K562 (cell line): ENCODE measurements around the gene NECTIN2. TPM values are rescaled to one million over a fixed set of nuclear protein-coding genes. Genes with fewer than 3 reads are reported as not detected.
A peak's percentile ranks its signal among the peaks of the same experiment; 100 is the strongest.

Source experiments
- ATAC-seq: fragments of 200-7000 bp; cut with Tn5 transposase; 3 replicates; pipeline ENCODE4 v1.9.1; 2020; ENCODE audit warnings: moderate library complexity
- Bru-seq: library from RNA; stranded (reverse); fragments of 400-500 nt; gene quantifications from one replicate; lab custom pipeline; 2021; lab: Mats Ljungman, UMichigan
- BruChase-seq, 2 experiments: library from RNA; stranded (reverse); fragments of 400-500 nt; gene quantifications; one replicate each; lab custom pipeline; 2021; lab: Mats Ljungman, UMichigan
- BruUV-seq: library from RNA; stranded (reverse); fragments of 400-500 nt; replicated peaks from 2 replicates; lab custom pipeline; 2021; lab: Mats Ljungman, UMichigan
- CTCF ChIA-PET: fragments of 300-600 bp; formaldehyde crosslinking; extraction: SDS; loops from one replicate; lab custom pipeline; 2021; ENCODE audit warnings: low intra/inter-chr PET ratio; lab: Yijun Ruan, JAX
- POLR2A ChIA-PET: fragments of 300-600, 350-650 bp; sonication (Branson Sonifier 250); formaldehyde crosslinking; extraction: SDS; loops from one replicate; lab custom pipeline; 2021; ENCODE audit warnings: antibody characterized with exemption, inconsistent platforms; lab: Yijun Ruan, JAX
- DNase-seq, 4 experiments: peaks; one replicate each; pipeline versions ENCODE4 v3.0.0 to v3.0.0-alpha.2; 2011 to 2018; ENCODE audit warnings: low spot score in 3 of 4, mixed read lengths in 3 of 4; ENCODE audit errors: extremely low read depth in 1 of 4
- FAIRE-seq: peaks from 2 replicates; lab custom pipeline; 2011; peaks lifted over from hg19 to GRCh38; lab: Jason Lieb, UNC
- H2AFZ ChIP-seq: 2 replicates; pipeline ENCODE4 v1.6.0; 2011; ENCODE audit warnings: low read depth, low read length, control low read depth, inconsistent platforms
- H3K27ac ChIP-seq: fragments of 200-600 bp; 3 replicates; pipeline ENCODE4 v1.8.0; 2011; ENCODE audit warnings: low read depth, mild to moderate bottlenecking, control low read depth, inconsistent platforms, low read length, moderate library complexity, mixed read lengths; ENCODE audit errors: extremely low read depth
- H3K27me3 ChIP-seq, 2 experiments: fragments of 300-600 bp in 1 of 2; 2 replicates in 1 of 2; 3 replicates in 1 of 2; pipeline versions ENCODE4 v1.6.0 to v1.8.0; 2011; ENCODE audit warnings: inconsistent platforms in 2 of 2, low read length in 2 of 2, mild to moderate bottlenecking in 1 of 2, mixed read lengths in 1 of 2, moderate library complexity in 1 of 2; ENCODE audit not compliant: control insufficient read depth in 2 of 2, insufficient read depth in 2 of 2
- H3K36me3 ChIP-seq: fragments of 300-600 bp; 3 replicates; pipeline ENCODE4 v1.8.0; 2011; ENCODE audit warnings: mild to moderate bottlenecking, low read length, inconsistent platforms; ENCODE audit not compliant: control insufficient read depth, insufficient read depth
- H3K4me1 ChIP-seq, 2 experiments: fragments of 200-600 bp in 1 of 2; replicated peaks in 1 of 2; 2 replicates in 1 of 2; 3 replicates in 1 of 2; pipeline versions ENCODE4 v1.5.1 to v1.8.0; 2011; ENCODE audit warnings: inconsistent platforms in 2 of 2, low read length in 2 of 2, mild to moderate bottlenecking in 1 of 2, mixed read lengths in 1 of 2, moderate library complexity in 1 of 2; ENCODE audit not compliant: control insufficient read depth in 2 of 2, insufficient read depth in 2 of 2
- H3K4me2 ChIP-seq: 2 replicates; pipeline ENCODE4 v1.6.1; 2011; ENCODE audit warnings: low read length, control low read depth, inconsistent platforms, mixed read lengths; ENCODE audit not compliant: insufficient read depth
- H3K4me3 ChIP-seq: fragments of 200-600 bp; sonication (generic), shearing (Covaris generic); 2 replicates; pipeline ENCODE4 v1.5.1; 2016; ENCODE audit warnings: control low read depth, inconsistent platforms
- H3K79me2 ChIP-seq: fragments of 200-600 bp; 3 replicates; pipeline ENCODE4 v1.8.0; 2011; ENCODE audit warnings: low read length, inconsistent platforms; ENCODE audit not compliant: control insufficient read depth, insufficient read depth
- H3K9ac ChIP-seq, 2 experiments: 2 replicates each; pipeline versions ENCODE4 v1.6.0 to v1.6.1; 2011; ENCODE audit warnings: low read depth in 2 of 2, low read length in 2 of 2, control low read depth in 1 of 2, inconsistent platforms in 1 of 2, mild to moderate bottlenecking in 1 of 2, mixed read lengths in 1 of 2; ENCODE audit not compliant: insufficient read depth in 1 of 2
- H3K9me1 ChIP-seq: one replicate; pipeline ENCODE4 v1.6.0; 2011; ENCODE audit warnings: inconsistent platforms, mild to moderate bottlenecking, low read length, moderate library complexity; ENCODE audit not compliant: control insufficient read depth, insufficient read depth
- H3K9me3 ChIP-seq: replicated peaks from 2 replicates; pipeline ENCODE4 v1.5.1; 2011; ENCODE audit warnings: low read depth, low read length, inconsistent platforms; ENCODE audit not compliant: control insufficient read depth, insufficient read depth
- H4K20me1 ChIP-seq: replicated peaks from 2 replicates; pipeline ENCODE4 v1.6.1; 2011; ENCODE audit warnings: low read length, inconsistent platforms, mixed read lengths; ENCODE audit not compliant: control insufficient read depth, insufficient read depth
- ATF6 ChIP-seq: sonication (generic); formaldehyde crosslinking; IDR thresholded peaks from 2 replicates; pipeline ENCODE4 v1.4.0; 2020; ENCODE audit warnings: mild to moderate bottlenecking, missing genetic modification reagents
- NR4A1 ChIP-seq, 2 experiments: fragments of 250-450 bp in 1 of 2; fragments of 450-650 bp in 1 of 2; sonication (Bioruptor Pico) in 1 of 2; IDR thresholded peaks; 2 replicates each; pipeline versions ENCODE4 v1.4.0 to v1.6.1; 2016 to 2020; ENCODE audit warnings: mild to moderate bottlenecking in 2 of 2, missing compliant biosample characterization in 1 of 2, missing genetic modification characterization in 1 of 2, moderate library complexity in 1 of 2
- SRF ChIP-seq, 2 experiments: fragments of 250-450, 450-650 bp in 1 of 2; sonication (Bioruptor Pico) in 1 of 2; sonication (generic) in 1 of 2; formaldehyde crosslinking; IDR thresholded peaks; 2 replicates each; pipeline versions ENCODE4 v1.5.0 to v1.5.1; 2020 to 2022; ENCODE audit warnings: mild to moderate bottlenecking in 1 of 2, missing genetic modification reagents in 1 of 2
- TAF7 ChIP-seq: fragments of 450-650 bp; IDR thresholded peaks from 2 replicates; pipeline ENCODE4 v1.6.1; 2016; ENCODE audit warnings: missing genetic modification characterization, missing compliant biosample characterization
- TCF15 ChIP-seq: fragments of 250-450 bp; sonication (Bioruptor Pico); IDR thresholded peaks from 2 replicates; pipeline ENCODE4 v1.8.0; 2022; ENCODE audit warnings: moderate library complexity, mild to moderate bottlenecking, inconsistent platforms
- ZNF584 ChIP-seq: fragments of 200-800 bp; sonication (Bioruptor generic); IDR thresholded peaks from 2 replicates; pipeline ENCODE4 v1.6.1; 2016; ENCODE audit warnings: low read depth, mild to moderate bottlenecking, missing genetic modification characterization, missing compliant biosample characterization
- ZNF589 ChIP-seq: fragments of 200-800 bp; sonication (Bioruptor generic); IDR thresholded peaks from 2 replicates; pipeline ENCODE4 v1.6.1; 2016; ENCODE audit warnings: low read depth, missing genetic modification characterization, missing compliant biosample characterization
- WGBS: fragments of 100-300 bp; shearing (Covaris generic); methylation state at CpG from one replicate; pipeline ENCODE4 v1.1.6; 2016; ENCODE audit warnings: low coverage, mixed read lengths; ENCODE audit not compliant: insufficient coverage; ENCODE audit errors: missing lambda C conversion rate; 5-methylcytosine and 5-hydroxymethylcytosine counted together
- in situ Hi-C: fragments of 300-500 bp; cut with MboI; formaldehyde crosslinking; loops from 4 replicates; pipeline ENCODE4 v1.15.0; 2018; ENCODE audit warnings: inconsistent platforms, mixed read lengths
- intact Hi-C: fragments of 100-400 bp; cut with micrococcal nuclease; formaldehyde crosslinking; loops from 2 replicates; pipeline ENCODE4 v1.14.2; 2022
- long read RNA-seq, 3 experiments: library from polyadenylated mRNA in 2 of 3; library from RNA in 1 of 3; unstranded in 2 of 3; stranded (forward) in 1 of 3; transcript quantifications; one replicate each; pipeline ENCODE4 v2.0.0, GENCODE V29; 2019 to 2022
- polyA minus RNA-seq, 3 experiments: library from RNA; depleted of rRNA, polyadenylated mRNA; stranded (reverse); fragments of >200 nt; gene quantifications; 2 replicates each; pipeline ENCODE4 v1.2.3, GENCODE V29; 2011
- polyA plus RNA-seq, 8 experiments: library from polyadenylated mRNA; depleted of rRNA in 4 of 8; stranded (reverse) in 5 of 8; unstranded in 3 of 8; fragments of >200 nt; fragmentation: Nextera tagmentation in 2 of 8; fragmentation: Illumina TruSeq in 1 of 8; extraction: Ambion mirVana in 2 of 8; extraction: Trizol in 1 of 8; gene quantifications; 2 replicates each; pipeline versions ENCODE4 v1.2.1 to v1.2.3, GENCODE V29; 2011 to 2014; ENCODE audit warnings: inconsistent platforms in 1 of 8, missing spikeins in 1 of 8
- total RNA-seq, 7 experiments: library from RNA; depleted of rRNA in 6 of 7; stranded (reverse); fragments of >200 nt in 6 of 7; fragmentation: Illumina TruSeq in 2 of 7; extraction: Trizol in 2 of 7; gene quantifications; 2 replicates each; pipeline versions ENCODE4 v1.2.1 to v1.2.3, GENCODE V29; 2011 to 2021; ENCODE audit warnings: low replicate concordance in 1 of 7
- TF ChIP-seq, protein P1 (sequence below), 2 experiments: fragments of 450-650 bp; IDR thresholded peaks; 2 replicates each; pipeline ENCODE4 v1.6.1; 2016

Gene NECTIN2
- 51.7 and 114 TPM in 2 replicates for total RNA-seq (2011; cell fraction: chromatin; rRNA removed; ENCODE audit: low replicate concordance)
- 140 and 162 TPM in 2 replicates for total RNA-seq (2011; cell fraction: nucleolus; rRNA removed)
- total RNA-seq (2011; cell fraction: nucleoplasm; rRNA removed): 124 and 148 TPM in 2 replicates
- total RNA-seq (2014; rRNA removed) (65.3 and 78.5 TPM in 2 replicates), total RNA-seq (2014; rRNA removed; fragmentation: Illumina TruSeq; extraction: Trizol) (29.8 and 34.9 TPM in 2 replicates), total RNA-seq (2015; rRNA removed; fragmentation: Illumina TruSeq; extraction: Trizol) (33.8 and 36.5 TPM in 2 replicates), total RNA-seq (2021) (83.6 and 84.8 TPM in 2 replicates), polyA plus RNA-seq (2011; rRNA removed) (32.7 and 73.0 TPM in 2 replicates), polyA plus RNA-seq (2014; fragmentation: Illumina TruSeq; extraction: Trizol) (92.7 and 94.9 TPM in 2 replicates), polyA plus RNA-seq (2014; fragmentation: Nextera tagmentation; extraction: Ambion mirVana) (1 to 10 TPM; 3.9 to 4.9 TPM), polyA plus RNA-seq (2014; rRNA removed) (41.4 and 43.6 TPM in 2 replicates), polyA minus RNA-seq (2011; rRNA and poly(A)+ RNA removed) (29.4 and 29.7 TPM in 2 replicates), Bru-seq, nascent RNA (percentile 72 among the genes with signal in this experiment), BruChase-seq, experiment 1, labeled RNA remaining after a 2-hour chase (percentile 75 among the genes with signal in this experiment), BruChase-seq, experiment 2, labeled RNA remaining after a 6-hour chase (percentile 77 among the genes with signal in this experiment)
- 78.1 and 87.1 TPM in 2 replicates for polyA plus RNA-seq (2011; cell fraction: cytosol; rRNA removed)
- 35.6 and 37.9 TPM in 2 replicates for polyA plus RNA-seq (2011; cell fraction: nucleus; rRNA removed)
- 76.8 and 118 TPM in 2 replicates for polyA plus RNA-seq (2012)
- 43.7 and 44.6 TPM in 2 replicates for polyA minus RNA-seq (2011; cell fraction: cytosol; rRNA and poly(A)+ RNA removed)
- polyA minus RNA-seq (2011; cell fraction: nucleus; rRNA and poly(A)+ RNA removed): 9.2 and 15.6 TPM in 2 replicates
- long read RNA-seq, experiment 1, transcript NECTIN2-201 (9 exons, 2,466 nt): minor isoform, 17 of 239 reads
- long read RNA-seq, experiment 1, transcript NECTIN2-202 (6 exons, 2,112 nt): major isoform, 134 of 239 reads
- long read RNA-seq, experiment 1, partial matches to known transcripts: 74 of 239 reads
- long read RNA-seq, experiment 1, other reads (novel, unspliced or antisense): 14 of 239 reads
- long read RNA-seq, experiment 2, transcript NECTIN2-201 (9 exons, 2,466 nt): major isoform, 34 of 87 reads
- long read RNA-seq, experiment 2, transcript NECTIN2-202 (6 exons, 2,112 nt): minor isoform, 22 of 87 reads
- long read RNA-seq, experiment 2, partial matches to known transcripts: 17 of 87 reads
- long read RNA-seq, experiment 2, other reads (novel, unspliced or antisense): 14 of 87 reads
- long read RNA-seq, experiment 3, transcript NECTIN2-202 (6 exons, 2,112 nt): major isoform, 34 of 58 reads
- long read RNA-seq, experiment 3, transcript NECTIN2-201 (9 exons, 2,466 nt): minor isoform, 13 of 58 reads
- long read RNA-seq, experiment 3, partial matches to known transcripts: 3 of 58 reads
- long read RNA-seq, experiment 3, other reads (novel, unspliced or antisense): 8 of 58 reads

DNA sequence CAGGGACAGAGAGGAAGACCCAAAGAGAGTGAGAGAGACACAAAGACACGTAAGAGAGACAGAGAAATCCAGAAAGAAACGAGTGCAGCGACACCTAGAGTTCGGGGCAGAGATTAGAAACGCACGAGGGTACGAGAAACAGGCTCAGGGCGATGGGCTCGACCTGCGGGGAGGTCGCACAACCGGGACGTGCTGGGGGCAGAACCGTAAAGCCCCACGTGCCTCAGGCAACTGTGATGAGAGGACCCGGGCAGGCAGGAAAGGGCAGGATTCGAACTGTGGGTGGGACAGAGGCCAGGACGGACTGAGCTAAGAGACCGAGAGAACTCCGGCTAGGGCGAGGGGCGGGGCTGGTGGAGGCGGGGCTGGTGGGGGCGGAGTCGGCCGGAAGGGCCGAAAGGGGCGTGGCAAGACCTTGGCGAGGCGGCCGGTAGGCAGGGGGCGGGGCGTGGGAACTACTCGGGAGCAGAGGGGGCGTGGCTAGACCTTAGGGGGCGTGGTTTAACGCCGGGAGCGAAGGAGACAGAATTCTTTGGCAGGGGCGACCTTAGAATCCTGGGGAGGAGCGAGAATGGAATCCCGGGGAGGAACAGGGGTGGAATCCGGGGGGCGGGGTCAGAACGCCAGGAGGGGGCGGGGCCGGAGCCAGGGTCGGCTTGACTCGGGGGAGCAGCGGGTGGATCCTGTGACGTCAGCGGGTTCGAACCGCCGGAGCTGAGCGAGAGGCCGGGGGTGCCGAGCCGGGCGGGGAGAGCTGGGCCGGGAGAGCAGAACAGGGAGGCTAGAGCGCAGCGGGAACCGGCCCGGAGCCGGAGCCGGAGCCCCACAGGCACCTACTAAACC lies at the start of gene NECTIN2:
Gene NECTIN2 (plus strand): TSS at position 686 of the 843 bp plus-strand sequence. CDS start 229 bp downstream, outside the sequence.
- Histone ChIP-seq H3K9ac (peak within 1 kb of the TSS; percentile 93 to 97), H3K4me1 (peaks cover 38 to 64% of the 10 kb centered on the region in 2 experiments), H2AFZ (peak within 1 kb of the TSS; percentile 98), H3K9me1 (peaks cover 9% of the 10 kb centered on the region), H3K27ac (peak within 1 kb of the TSS; percentile 97), H3K27me3 (no peaks in the 10 kb centered on the region), H3K79me2 (peaks cover 47% of the 10 kb centered on the region), H3K4me2 (peak within 1 kb of the TSS; percentile 93), H4K20me1 (peaks cover 19% of the 10 kb centered on the region), H3K36me3 (no peaks in the 10 kb centered on the region), H3K4me3 (peak within 1 kb of the TSS; percentile 92), H3K9me3 (no peaks in the 10 kb centered on the region)
- in situ Hi-C loops: no loop called here
- BruUV-seq: no TSS peak
- intact Hi-C loops: loop anchor here (1.0 to 5.0 kb wide), 3 partner anchors 45 to 274 kb away; partner anchors contain the start of gene TOMM40
- DNase-seq (peak; percentile 97 to 98 (median 98)), FAIRE-seq (peak; percentile 90), ATAC-seq (peak; percentile 61)
- 0% methylated on average over 33 of the region's 67 CpGs for WGBS
- CTCF ChIA-PET: interaction anchor here (0.7 to 2.8 kb wide), 12 partner anchors 38 to 334 kb away, joined by 3 to 26 read pairs (median 6); no protein-coding TSS in a partner anchor
- POLR2A ChIA-PET: interaction anchor here (0.5 to 1.6 kb wide), 6 partner anchors 45 to 141 kb away, joined by 3 to 4 read pairs (median 3); partner anchors contain the start of gene TOMM40
- TF ChIP-seq SRF (CRISPR knock-in tag; IDR thresholded peaks at IDR 0.05): peak in 1 of 2 experiments; percentile 50; a peak in 1 of 4 replicates
- no peak for TF ChIP-seq ATF6 (CRISPR knock-in tag)
- no peak for TF ChIP-seq NR4A1 (CRISPR knock-in tag; IDR thresholded peaks at IDR 0.05)
- no peak for TF ChIP-seq NR4A1 (tag; IDR thresholded peaks at IDR 0.05)
- no peak for TF ChIP-seq TAF7 (tag)
- 0 out of 2 replicates have a peak, but pooled peaks have one; percentile 43 for TF ChIP-seq TCF15
- TF ChIP-seq ZNF584 (CRISPR knock-in tag): no peak
- TF ChIP-seq ZNF589 (CRISPR knock-in tag): no peak
- TF ChIP-seq, protein P1, sequence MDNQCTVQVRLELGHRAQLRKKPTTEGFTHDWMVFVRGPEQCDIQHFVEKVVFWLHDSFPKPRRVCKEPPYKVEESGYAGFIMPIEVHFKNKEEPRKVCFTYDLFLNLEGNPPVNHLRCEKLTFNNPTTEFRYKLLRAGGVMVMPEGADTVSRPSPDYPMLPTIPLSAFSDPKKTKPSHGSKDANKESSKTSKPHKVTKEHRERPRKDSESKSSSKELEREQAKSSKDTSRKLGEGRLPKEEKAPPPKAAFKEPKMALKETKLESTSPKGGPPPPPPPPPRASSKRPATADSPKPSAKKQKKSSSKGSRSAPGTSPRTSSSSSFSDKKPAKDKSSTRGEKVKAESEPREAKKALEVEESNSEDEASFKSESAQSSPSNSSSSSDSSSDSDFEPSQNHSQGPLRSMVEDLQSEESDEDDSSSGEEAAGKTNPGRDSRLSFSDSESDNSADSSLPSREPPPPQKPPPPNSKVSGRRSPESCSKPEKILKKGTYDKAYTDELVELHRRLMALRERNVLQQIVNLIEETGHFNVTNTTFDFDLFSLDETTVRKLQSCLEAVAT (IDR thresholded peaks at IDR 0.05): peak in 1 of 2 experiments; percentile 69; a peak in 2 of 4 replicates
